IMR-90 (cell line): ENCODE data around the gene DUS3L. TPM values are rescaled to one million over a fixed set of nuclear protein-coding genes. Genes with fewer than 3 reads are reported as not detected.

Experiments
- ATAC-seq: fragments of 200-7000 bp; cut with Tn5 transposase; 2 replicates; pipeline ENCODE4 v1.9.1; 2020; ENCODE audit warnings: low read depth, mild to moderate bottlenecking, moderate library complexity
- BruUV-seq: library from RNA; stranded (reverse); fragments of 400-500 nt; replicated peaks from 2 replicates; lab custom pipeline; 2021; lab: Mats Ljungman, UMichigan
- CTCF ChIA-PET: fragments of 300-600 bp; formaldehyde crosslinking; extraction: SDS; loops from one replicate; lab custom pipeline; 2021; ENCODE audit warnings: antibody characterized with exemption; lab: Yijun Ruan, JAX
- POLR2A ChIA-PET: fragments of 300-600 bp; sonication (Branson Sonifier 250); formaldehyde crosslinking; loops from one replicate; lab custom pipeline; 2022; ENCODE audit warnings: antibody characterized with exemption; ENCODE audit not compliant: unreplicated experiment; lab: Charles Lee
- DNase-seq: peaks from one replicate; pipeline ENCODE4 v3.0.0; 2013
- H2AFZ ChIP-seq: replicated peaks from 2 replicates; pipeline ENCODE3; 2013; ENCODE audit warnings: low read length, mild to moderate bottlenecking; ENCODE audit not compliant: poor library complexity
- H2AK5ac ChIP-seq: 2 replicates; pipeline ENCODE4 v1.6.1; 2013; ENCODE audit warnings: low read depth, low read length, inconsistent platforms
- H2AK9ac ChIP-seq: replicated peaks from 2 replicates; pipeline ENCODE3; 2013; ENCODE audit warnings: mild to moderate bottlenecking, low read depth, low read length, moderate library complexity; ENCODE audit not compliant: poor library complexity
- H2BK120ac ChIP-seq: 2 replicates; pipeline ENCODE4 v1.6.1; 2013; ENCODE audit warnings: low read depth, low read length, inconsistent platforms
- H2BK15ac ChIP-seq: 3 replicates; pipeline ENCODE4 v1.6.1; 2013; ENCODE audit warnings: low read depth, low read length, inconsistent platforms
- H2BK20ac ChIP-seq: 2 replicates; pipeline ENCODE4 v1.6.1; 2013; ENCODE audit warnings: low read depth, mild to moderate bottlenecking, inconsistent platforms, low read length, moderate library complexity
- H2BK5ac ChIP-seq: 2 replicates; pipeline ENCODE4 v1.6.1; 2013; ENCODE audit warnings: mild to moderate bottlenecking, low read depth, low read length, inconsistent platforms; ENCODE audit not compliant: poor library complexity, severe bottlenecking
- H3K14ac ChIP-seq: replicated peaks from 2 replicates; pipeline ENCODE4 v1.6.1; 2013; ENCODE audit warnings: low read depth, low read length, inconsistent platforms
- H3K18ac ChIP-seq: 2 replicates; pipeline ENCODE4 v1.6.1; 2013; ENCODE audit warnings: low read depth, low read length, control low read depth
- H3K23ac ChIP-seq: 2 replicates; pipeline ENCODE4 v1.6.1; 2013; ENCODE audit warnings: low read depth, low read length, inconsistent platforms
- H3K27ac ChIP-seq: 2 replicates; pipeline ENCODE4 v1.5.1; 2013; ENCODE audit warnings: mild to moderate bottlenecking, control low read depth, low read length; ENCODE audit not compliant: insufficient read depth
- H3K27me3 ChIP-seq: 2 replicates; pipeline ENCODE4 v1.6.1; 2013; ENCODE audit warnings: low read length; ENCODE audit not compliant: control insufficient read depth, insufficient read depth
- H3K36me3 ChIP-seq: 2 replicates; pipeline ENCODE4 v1.6.1; 2013; ENCODE audit warnings: low read length, mixed read lengths; ENCODE audit not compliant: control insufficient read depth, insufficient read depth
- H3K4ac ChIP-seq: 2 replicates; pipeline ENCODE4 v1.6.1; 2013; ENCODE audit warnings: low read depth, low read length, inconsistent platforms
- H3K4me1 ChIP-seq: 2 replicates; pipeline ENCODE4 v1.6.1; 2013; ENCODE audit warnings: low read length, mixed read lengths; ENCODE audit not compliant: control insufficient read depth, insufficient read depth
- H3K4me2 ChIP-seq: 2 replicates; pipeline ENCODE4 v1.6.1; 2013; ENCODE audit warnings: low read depth, mild to moderate bottlenecking, control low read depth, low read length, moderate library complexity
- H3K4me3 ChIP-seq: 2 replicates; pipeline ENCODE4 v1.5.1; 2013; ENCODE audit warnings: low read depth, mild to moderate bottlenecking, control low read depth, low read length, moderate library complexity; ENCODE audit not compliant: insufficient read depth
- H3K56ac ChIP-seq: 2 replicates; pipeline ENCODE4 v1.6.1; 2013; ENCODE audit warnings: low read length, inconsistent platforms; ENCODE audit not compliant: insufficient read depth; ENCODE audit errors: extremely low read depth
- H3K79me1 ChIP-seq, 2 experiments: 2 replicates each; pipeline ENCODE4 v1.6.1; 2013; ENCODE audit warnings: low read length in 2 of 2, inconsistent platforms in 1 of 2, low read depth in 1 of 2
- H3K9ac ChIP-seq: 2 replicates; pipeline ENCODE4 v1.6.1; 2013; ENCODE audit warnings: low read depth, low read length, control low read depth
- H3K9me1 ChIP-seq: 2 replicates; pipeline ENCODE4 v1.6.1; 2013; ENCODE audit warnings: low read length, inconsistent platforms; ENCODE audit not compliant: insufficient read depth
- H3K9me3 ChIP-seq: 2 replicates; pipeline ENCODE4 v1.6.1; 2013; ENCODE audit warnings: low read length; ENCODE audit not compliant: control insufficient read depth, insufficient read depth
- H4K20me1 ChIP-seq: 2 replicates; pipeline ENCODE4 v1.6.1; 2013; ENCODE audit warnings: low read length, inconsistent platforms; ENCODE audit not compliant: insufficient read depth
- H4K5ac ChIP-seq: 2 replicates; pipeline ENCODE4 v1.6.1; 2013; ENCODE audit warnings: mild to moderate bottlenecking, low read depth, low read length, control low read depth
- H4K8ac ChIP-seq, 2 experiments: 2 replicates each; pipeline ENCODE4 v1.6.1; 2013; ENCODE audit warnings: low read depth in 2 of 2, low read length in 2 of 2, control low read depth in 1 of 2, inconsistent platforms in 1 of 2
- H4K91ac ChIP-seq: 2 replicates; pipeline ENCODE4 v1.6.1; 2013; ENCODE audit warnings: low read depth, low read length, inconsistent platforms; ENCODE audit not compliant: insufficient read depth
- MXI1 ChIP-seq: IDR thresholded peaks from 2 replicates; pipeline ENCODE4 v1.6.1; 2012; ENCODE audit warnings: low read depth, mild to moderate bottlenecking, low read length, moderate library complexity, borderline replicate concordance
- RAD21 ChIP-seq: IDR thresholded peaks from 2 replicates; pipeline ENCODE4 v1.6.1; 2012; ENCODE audit warnings: low read length, improper control_type of control experiment
- WGBS, 2 experiments: methylation state at CpG; one replicate each; pipeline versions ENCODE4 v1.1.5 to v1.1.7; 2013; ENCODE audit warnings: missing lambda C conversion rate in 2 of 2; ENCODE audit not compliant: insufficient read length in 1 of 2; ENCODE audit errors: extremely low coverage in 2 of 2; 5-methylcytosine and 5-hydroxymethylcytosine counted together
- dilution Hi-C: fragments of 300-500 bp; cut with HindIII; formaldehyde crosslinking; loops from one replicate; pipeline ENCODE4 v1.14.3; 2018; ENCODE audit warnings: low sequenced_read_pairs; ENCODE audit not compliant: unreplicated experiment
- in situ Hi-C: fragments of 300-500 bp; cut with MboI; formaldehyde crosslinking; loops from 3 replicates; pipeline ENCODE4 v1.14.3; 2019; ENCODE audit warnings: low sequenced_read_pairs, inconsistent platforms, mixed read lengths
- intact Hi-C: fragments of 100-400 bp; cut with micrococcal nuclease; formaldehyde crosslinking; loops from 2 replicates; pipeline ENCODE4 v1.10.0; 2022
- polyA plus RNA-seq, 3 experiments: library from polyadenylated mRNA; depleted of rRNA; stranded (reverse); fragments of >200 nt; gene quantifications; 2 replicates each; pipeline ENCODE4 v1.2.3, GENCODE V29; 2012; ENCODE audit warnings: low replicate concordance in 1 of 3
- total RNA-seq: library from RNA; depleted of rRNA; stranded (reverse); fragments of >200 nt; gene quantifications from 2 replicates; pipeline ENCODE4 v1.2.3, GENCODE V29; 2012

The DUS3L gene
- total and polyA plus RNA-seq, 2 of the 4 experiments (the other 2 are of a cell fraction) = 12.4 to 21.3 TPM

GRCh38 chr19:5825178-5825577 lies 34.2 kb upstream of the DUS3L start:
- dilution Hi-C loops = no loop called here
- in situ Hi-C loops = no loop called here
- no peaks in the 10 kb centered on the region; the same call in 1 of the 2 replicates for H4K20me1 ChIP-seq
- H3K4me2 ChIP-seq = no peak overlapping the region
- H3K9me1 ChIP-seq = peaks cover 4% of the 10 kb centered on the region; the same call in 1 of the 2 replicates
- no peak overlapping the region for H3K56ac ChIP-seq
- WGBS, 2 experiments = 94% methylated on average over 11 of the region's 21 CpGs; no CpG with 5 or more reads in 1 of the 2 experiments
- H3K18ac ChIP-seq = no peak overlapping the region
- no peak overlapping the region for H2AK5ac ChIP-seq
- H3K27ac ChIP-seq = no peak overlapping the region
- no peak overlapping the region for H2BK5ac ChIP-seq
- peaks cover 15% of the 10 kb centered on the region for H3K4me1 ChIP-seq
- no peak overlapping the region for H4K91ac ChIP-seq
- no peak overlapping the region for H2BK15ac ChIP-seq
- H3K4me3 ChIP-seq = no peak overlapping the region
- H2AK9ac ChIP-seq = no peak overlapping the region
- H3K23ac ChIP-seq = no peak overlapping the region
- H3K36me3 ChIP-seq = no peaks in the 10 kb centered on the region
- no TSS peak for BruUV-seq
- peaks cover 0 to 6% of the 10 kb centered on the region in 2 experiments; a peak in 2 of 4 replicates for H3K79me1 ChIP-seq
- no peak overlapping the region for H2BK120ac ChIP-seq
- POLR2A ChIA-PET = no interaction called here
- no peaks in the 10 kb centered on the region; the same call in 1 of the 2 replicates for H3K27me3 ChIP-seq
- H3K9me3 ChIP-seq = no peaks in the 10 kb centered on the region
- H3K9ac ChIP-seq = no peak overlapping the region
- no peak overlapping the region for H3K4ac ChIP-seq
- H4K8ac ChIP-seq = no peak overlapping the region
- CTCF ChIA-PET = no interaction called here
- intact Hi-C loops = loop anchor here (5.0 kb wide), 1 partner anchor 67 kb away; no protein-coding TSS in a partner anchor
- no peak overlapping the region for H3K14ac ChIP-seq
- ATAC-seq (no peak), DNase-seq (no peak)
- no peak overlapping the region for H4K5ac ChIP-seq
- H2BK20ac ChIP-seq = no peak overlapping the region
- TF ChIP-seq RAD21 = no peak
- TF ChIP-seq MXI1 = no peak
- H2AFZ ChIP-seq = no peak overlapping the region
